Pancreas (tissue), 10 donors: ENCODE data around the gene MACROD2. TPM values are rescaled to one million over a fixed set of nuclear protein-coding genes. Genes with fewer than 3 reads are reported as not detected.

Source experiments
- ATAC-seq, 4 donors: fragments of 200-7000 bp; cut with Tn5 transposase; one replicate each; pipeline versions ENCODE4 v1.8.0 to v1.9.1; 2020; ENCODE audit warnings: mild to moderate bottlenecking in 4 of 4, moderate library complexity in 4 of 4
- DNase-seq, 6 donors: peaks; one replicate each; pipeline ENCODE4 v3.0.0-alpha.2; 2020
- FAIRE-seq: peaks from 2 replicates; lab custom pipeline; 2012; peaks lifted over from hg19 to GRCh38; lab: Jason Lieb, UNC
- H3K27ac ChIP-seq, 4 donors: fragments of 200-600 bp; sonication (generic); 1 replicate in 3 of 4; 2 replicates in 1 of 4; pipeline versions ENCODE4 v1.5.0 to v1.8.0; 2020
- H3K27me3 ChIP-seq, 4 donors: fragments of 200-600 bp; one replicate each; pipeline ENCODE4 v1.8.0; 2021
- H3K36me3 ChIP-seq, 3 donors: fragments of 200-600 bp; sonication (generic) in 1 of 3; one replicate each; pipeline versions ENCODE4 v1.5.0 to v1.8.0; 2020 to 2021
- H3K4me1 ChIP-seq, 3 donors: fragments of 200-600 bp; one replicate each; pipeline ENCODE4 v1.8.0; 2021
- H3K4me3 ChIP-seq, 4 donors: fragments of 200-600 bp; sonication (generic) in 2 of 4; one replicate each; pipeline versions ENCODE4 v1.5.0 to v1.8.0; 2020 to 2021
- H3K9me3 ChIP-seq, 4 donors: fragments of 200-600 bp; one replicate each; pipeline ENCODE4 v1.8.0; 2021
- WGBS, 2 donors: extraction: QIAGEN DNeasy Blood & Tissue Kit; methylation state at CpG; one replicate each; pipeline ENCODE4 v1.1.7; 2013; 5-methylcytosine and 5-hydroxymethylcytosine counted together
- intact Hi-C, 3 donors: fragments of 100-400 bp; cut with DNase I; formaldehyde crosslinking; loops; one replicate each; pipeline versions ENCODE4 v1.11.1 to v1.14.2; 2022
- polyA plus RNA-seq, 2 donors: library from polyadenylated mRNA; stranded (reverse); fragments of 200-250 nt; gene quantifications; one replicate each; pipeline ENCODE4 v1.2.3, GENCODE V29; 2013
- total RNA-seq, 6 donors: library from RNA; stranded (reverse); fragmentation: NEBNext Ultra II Directional in 4 of 6; extraction: Animal tissue kit (Norgen Biotek cat#: 25700) in 4 of 6; gene quantifications; one replicate each; pipeline versions ENCODE4 v1.2.1 to v1.2.4, GENCODE V29; 2021 to 2023
- TF ChIP-seq, protein P1 (sequence below), 4 donors: fragments of 200-600 bp; sonication (generic) in 3 of 4; IDR thresholded peaks; one replicate each; pipeline versions ENCODE4 v1.5.0 to v1.8.0; 2021; ENCODE audit warnings: antibody characterized with exemption in 4 of 4
- donor health status: healthy with polysubstance abuse.
- donor health status: DM: no; HTN: no; CAD: no; lungs with moderate emphysema.
- donor health status: DM: no; HTN: no; CAD: no.
- donor health status: control.
- donor health status: control.
- donor health status: Bipolar disorder and iron deficiency.
- donor health status: DM: yes; HTN: yes; CAD: no.
- donor health status: DM: no; HTN: no; CAD: no.
- donor health status: DM: no; HTN: no; CAD: no.
- donor health status: DM: yes; HTN: yes; CAD: no.

The MACROD2 gene
- total and polyA plus RNA-seq, 8 donors: 1.7 to 4.9 (median 2.7) TPM

- Histone ChIP-seq H3K9me3 (no peaks in the 10 kb centered on the region), H3K27me3 (no peaks in the 10 kb centered on the region), H3K27ac (no peak overlapping the region), H3K36me3 (no peaks in the 10 kb centered on the region), H3K4me1 (no peaks in the 10 kb centered on the region), H3K4me3 (no peak overlapping the region)
- intact Hi-C loops: no loop called here
- 92% methylated on average over 2 of the region's 2 CpGs for WGBS, 2 donors
- DNase-seq (no peak), FAIRE-seq (no peak), ATAC-seq (no peak)
- TF ChIP-seq, protein P1, sequence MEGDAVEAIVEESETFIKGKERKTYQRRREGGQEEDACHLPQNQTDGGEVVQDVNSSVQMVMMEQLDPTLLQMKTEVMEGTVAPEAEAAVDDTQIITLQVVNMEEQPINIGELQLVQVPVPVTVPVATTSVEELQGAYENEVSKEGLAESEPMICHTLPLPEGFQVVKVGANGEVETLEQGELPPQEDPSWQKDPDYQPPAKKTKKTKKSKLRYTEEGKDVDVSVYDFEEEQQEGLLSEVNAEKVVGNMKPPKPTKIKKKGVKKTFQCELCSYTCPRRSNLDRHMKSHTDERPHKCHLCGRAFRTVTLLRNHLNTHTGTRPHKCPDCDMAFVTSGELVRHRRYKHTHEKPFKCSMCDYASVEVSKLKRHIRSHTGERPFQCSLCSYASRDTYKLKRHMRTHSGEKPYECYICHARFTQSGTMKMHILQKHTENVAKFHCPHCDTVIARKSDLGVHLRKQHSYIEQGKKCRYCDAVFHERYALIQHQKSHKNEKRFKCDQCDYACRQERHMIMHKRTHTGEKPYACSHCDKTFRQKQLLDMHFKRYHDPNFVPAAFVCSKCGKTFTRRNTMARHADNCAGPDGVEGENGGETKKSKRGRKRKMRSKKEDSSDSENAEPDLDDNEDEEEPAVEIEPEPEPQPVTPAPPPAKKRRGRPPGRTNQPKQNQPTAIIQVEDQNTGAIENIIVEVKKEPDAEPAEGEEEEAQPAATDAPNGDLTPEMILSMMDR (IDR thresholded peaks at IDR 0.05): no peak
Observed at GRCh38 chr20:15886250-15886649, 1890.9 kb downstream of the MACROD2 start.

DNA sequence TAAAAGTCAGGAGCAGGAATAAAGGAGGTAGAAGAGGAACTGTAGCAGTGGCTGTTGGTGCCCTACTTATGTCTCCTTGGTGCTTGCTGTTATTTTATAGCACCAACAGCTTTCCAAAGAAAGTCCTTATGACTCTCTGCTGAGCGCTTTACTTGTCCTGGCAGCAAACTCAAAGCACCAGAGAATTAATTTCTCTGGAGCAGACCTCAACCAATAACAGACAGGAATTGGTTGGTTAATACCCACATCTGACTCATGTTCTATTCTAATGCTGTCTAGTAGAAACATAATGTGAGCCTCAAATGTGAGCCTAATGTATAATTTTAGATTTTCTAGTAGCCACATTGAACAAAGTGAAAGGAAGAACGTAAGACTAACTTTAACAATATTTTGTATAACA is 1892.1 kb downstream of the MACROD2 start:
- H3K36me3 ChIP-seq: no peaks in the 10 kb centered on the region
- DNase-seq (no peak), FAIRE-seq (no peak), ATAC-seq (no peak)
- TF ChIP-seq, protein P1 (IDR thresholded peaks at IDR 0.05): no peak
- intact Hi-C loops: no loop called here
- H3K4me3 ChIP-seq: no peak overlapping the region
- no peaks in the 10 kb centered on the region for H3K9me3 ChIP-seq
- no peaks in the 10 kb centered on the region for H3K27me3 ChIP-seq
- no peak overlapping the region for H3K27ac ChIP-seq
- H3K4me1 ChIP-seq: no peaks in the 10 kb centered on the region
- WGBS, 2 donors: 88 to 96% methylated on average over 2 of the region's 2 CpGs

DNA sequence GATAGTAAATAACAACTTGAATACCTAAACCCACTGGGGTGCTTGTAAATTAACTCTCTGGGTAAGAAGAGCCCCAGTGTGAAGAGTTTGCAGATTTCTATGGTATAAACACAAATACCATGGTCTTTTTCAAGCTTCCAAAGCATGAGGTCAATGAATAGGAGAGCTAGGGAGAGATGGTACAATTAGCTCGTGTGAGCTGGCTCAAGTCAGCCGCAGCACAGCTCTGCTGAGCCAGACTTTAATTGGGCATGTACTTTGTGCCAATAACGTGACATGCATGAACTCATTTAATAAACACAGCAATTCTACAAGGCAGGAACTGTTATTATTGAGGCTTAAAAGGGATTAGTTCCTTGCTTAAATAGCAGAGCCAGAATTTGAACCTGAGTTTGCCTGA is 1893.7 kb downstream of the MACROD2 start:
- intact Hi-C loops: no loop called here
- DNase-seq (no peak), FAIRE-seq (no peak), ATAC-seq (no peak)
- Histone ChIP-seq H3K4me1 (no peaks in the 10 kb centered on the region), H3K27me3 (no peaks in the 10 kb centered on the region), H3K4me3 (no peak overlapping the region), H3K9me3 (no peaks in the 10 kb centered on the region), H3K36me3 (no peaks in the 10 kb centered on the region), H3K27ac (no peak overlapping the region)
- 71 to 81% methylated on average over 3 of the region's 3 CpGs for WGBS, 2 donors
- TF ChIP-seq, protein P1 (IDR thresholded peaks at IDR 0.05): no peak

DNA sequence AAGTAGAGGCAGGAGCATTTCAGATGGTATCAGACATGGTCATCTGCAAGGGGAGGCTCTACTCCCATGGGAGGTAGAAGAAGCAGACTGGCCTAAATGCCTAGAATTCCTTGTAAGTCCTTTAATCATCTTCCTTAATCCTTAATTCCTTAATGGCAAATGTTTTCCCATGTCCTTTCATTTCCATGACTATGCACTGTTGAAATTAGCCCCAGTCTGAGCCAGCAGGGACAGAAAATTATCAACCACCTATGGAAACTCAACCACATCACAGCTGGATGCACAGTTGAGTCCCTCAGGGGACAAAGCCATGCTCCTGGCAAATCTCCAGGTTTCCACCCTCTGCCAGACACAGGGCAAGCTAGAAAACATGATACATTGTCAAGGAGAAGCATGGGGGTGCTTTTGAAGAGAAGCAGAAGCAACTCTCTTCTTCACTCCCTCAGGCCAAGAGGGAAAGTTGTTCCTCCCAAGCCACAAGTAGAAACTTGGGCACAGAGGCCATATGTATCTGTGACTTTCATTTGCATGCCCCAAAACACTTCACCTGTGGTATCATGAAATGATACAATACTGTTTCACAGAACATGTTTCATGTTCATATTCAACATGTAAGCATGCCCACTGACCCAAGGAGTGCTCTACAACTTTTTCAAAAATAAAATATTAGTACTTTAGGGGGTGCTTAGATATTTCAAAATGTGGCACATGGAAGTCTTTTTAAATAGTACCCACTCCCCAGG is 1894.4 kb downstream of the MACROD2 start:
- H3K27me3 ChIP-seq: no peaks in the 10 kb centered on the region
- H3K4me1 ChIP-seq: no peaks in the 10 kb centered on the region
- TF ChIP-seq, protein P1 (IDR thresholded peaks at IDR 0.05): no peak
- H3K4me3 ChIP-seq: no peak overlapping the region
- DNase-seq (no peak), ATAC-seq (no peak), FAIRE-seq (no peak)
- H3K9me3 ChIP-seq: no peaks in the 10 kb centered on the region
- intact Hi-C loops: no loop called here
- no peak overlapping the region for H3K27ac ChIP-seq
- H3K36me3 ChIP-seq: no peaks in the 10 kb centered on the region

DNA sequence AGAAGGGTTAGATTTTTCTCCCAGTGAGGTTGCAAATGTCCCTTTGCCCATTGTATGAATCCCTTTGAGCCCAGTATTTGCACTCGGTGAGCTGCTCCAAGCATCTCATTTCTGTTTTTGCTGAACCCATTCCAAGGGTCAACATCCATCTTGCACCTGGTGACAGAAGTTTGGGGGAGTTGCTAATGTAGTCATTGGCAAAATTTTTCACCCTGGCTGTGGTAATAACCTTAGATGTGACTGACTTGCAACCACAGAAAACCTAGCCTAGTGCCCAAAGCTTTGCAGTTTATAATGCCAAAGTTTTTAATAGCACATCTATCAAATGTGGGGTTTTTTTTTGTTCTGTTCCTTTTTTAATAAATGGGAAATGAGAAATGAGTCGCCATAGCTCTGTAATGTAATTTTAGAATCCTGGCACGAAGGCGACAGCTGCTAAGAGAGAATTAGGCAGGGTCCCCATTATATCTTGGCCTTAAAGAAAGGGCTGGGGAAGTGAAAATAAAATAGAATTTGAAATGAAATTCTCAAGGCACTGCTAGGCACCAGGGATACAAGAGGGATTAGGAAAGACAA is 1895.2 kb downstream of the MACROD2 start:
- Histone ChIP-seq H3K27ac (no peak overlapping the region), H3K9me3 (no peaks in the 10 kb centered on the region), H3K4me3 (no peak overlapping the region), H3K27me3 (no peaks in the 10 kb centered on the region), H3K4me1 (no peaks in the 10 kb centered on the region), H3K36me3 (no peaks in the 10 kb centered on the region)
- no peak for FAIRE-seq
- TF ChIP-seq, protein P1 (IDR thresholded peaks at IDR 0.05): no peak
- intact Hi-C loops: no loop called here
- WGBS, 2 donors: 59 to 64% methylated on average over 4 of the region's 4 CpGs
- DNase-seq: no peak
- no peak for ATAC-seq
